C4-2B (cell line): ENCODE data around the gene KANSL2.
"Not testable (repeated sequence)": the region's sequence is repeated elsewhere in the genome, so short reads cannot be mapped to it uniquely, and the experiment has no call there.

ENCODE experiments used
- H3K27ac ChIP-seq: fragments of 450-650 bp; 2 replicates; pipeline ENCODE4 v1.5.1; 2017
- CTCF ChIP-seq: fragments of 450-650 bp; conservative IDR thresholded peaks from 2 replicates; pipeline ENCODE4 v1.5.1; 2017; ENCODE audit warnings: mild to moderate bottlenecking
- ZFX ChIP-seq: fragments of 450-650 bp; IDR thresholded peaks from 2 replicates; pipeline ENCODE4 v1.6.1; 2017

Gene KANSL2

GRCh38 chr12:48681399-48681709, 684 bp downstream of the KANSL2 start:
- H3K27ac ChIP-seq, result peak overlapping the region; percentile 96
- no peak for TF ChIP-seq CTCF
- no peak for TF ChIP-seq ZFX

GRCh38 chr12:48680861-48681260, 1.2 kb downstream of the KANSL2 start:
- H3K27ac ChIP-seq, result peak overlapping the region; percentile 96; the same call in 1 of the 2 replicates
- TF ChIP-seq CTCF, result no peak

GRCh38 chr12:48678551-48679185, 3.4 kb downstream of the KANSL2 start:
- TF ChIP-seq CTCF (no peak), ZFX (no peak)
- no peak overlapping the region for H3K27ac ChIP-seq

- H3K27ac ChIP-seq, result no peak overlapping the region
- TF ChIP-seq CTCF, result no peak
These were observed 10.7 kb downstream of the KANSL2 start for GRCh38 chr12:48671231-48671856.

- no peak overlapping the region for H3K27ac ChIP-seq
- no peak for TF ChIP-seq ZFX
- no peak for TF ChIP-seq CTCF
These were observed 13.0 kb downstream of the KANSL2 start for GRCh38 chr12:48668996-48669395.

- H3K27ac ChIP-seq, result no peak overlapping the region
- TF ChIP-seq ZFX (no peak), CTCF (no peak)
These were observed 22.2 kb downstream of the KANSL2 start for GRCh38 chr12:48659863-48660262.

GRCh38 chr12:48651681-48652080, 30.4 kb downstream of the KANSL2 start:
- no peak overlapping the region for H3K27ac ChIP-seq
- TF ChIP-seq CTCF (no peak), ZFX (no peak)

- not testable (repeated sequence) for H3K27ac ChIP-seq
These were observed 36.7 kb downstream of the KANSL2 start for GRCh38 chr12:48645354-48645753.
